ENCODE measurements around the gene RNGTT. TPM values are rescaled to one million over a fixed set of nuclear protein-coding genes. Genes with fewer than 3 reads are reported as not detected.

The RNGTT gene
- total and polyA plus RNA-seq, 8 donors, result 1.7 to 6.1 (median 2.9) TPM

DNA sequence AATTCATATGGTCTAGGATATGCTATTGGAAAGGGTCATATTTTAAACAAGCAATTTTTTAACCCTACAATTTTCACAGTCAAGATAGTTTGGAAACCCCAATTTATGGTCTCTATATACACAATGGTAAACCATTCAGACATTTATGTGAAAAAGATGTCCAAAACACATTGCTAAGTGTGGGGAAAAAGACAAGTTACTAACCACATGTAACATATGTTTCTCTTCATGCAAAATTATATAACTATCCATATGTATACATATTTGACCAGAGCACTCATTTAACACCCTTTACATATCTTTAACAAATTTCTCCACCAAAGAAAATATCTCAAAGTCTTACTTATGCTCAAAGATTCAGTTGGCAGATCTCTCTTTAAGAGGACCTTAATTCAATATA, 110.6 kb downstream of the RNGTT start:
- Histone ChIP-seq H3K4me3 (no peak overlapping the region), H3K4me1 (no peaks in the 10 kb centered on the region), H3K27me3 (no peaks in the 10 kb centered on the region), H3K9me3 (no peaks in the 10 kb centered on the region), H3K27ac (no peak overlapping the region), H3K36me3 (no peaks in the 10 kb centered on the region)
- intact Hi-C loops (cut with DNase I), result no loop called here
- ATAC-seq, result no peak
- DNase-seq, result no peak
- TF ChIP-seq, protein P1, sequence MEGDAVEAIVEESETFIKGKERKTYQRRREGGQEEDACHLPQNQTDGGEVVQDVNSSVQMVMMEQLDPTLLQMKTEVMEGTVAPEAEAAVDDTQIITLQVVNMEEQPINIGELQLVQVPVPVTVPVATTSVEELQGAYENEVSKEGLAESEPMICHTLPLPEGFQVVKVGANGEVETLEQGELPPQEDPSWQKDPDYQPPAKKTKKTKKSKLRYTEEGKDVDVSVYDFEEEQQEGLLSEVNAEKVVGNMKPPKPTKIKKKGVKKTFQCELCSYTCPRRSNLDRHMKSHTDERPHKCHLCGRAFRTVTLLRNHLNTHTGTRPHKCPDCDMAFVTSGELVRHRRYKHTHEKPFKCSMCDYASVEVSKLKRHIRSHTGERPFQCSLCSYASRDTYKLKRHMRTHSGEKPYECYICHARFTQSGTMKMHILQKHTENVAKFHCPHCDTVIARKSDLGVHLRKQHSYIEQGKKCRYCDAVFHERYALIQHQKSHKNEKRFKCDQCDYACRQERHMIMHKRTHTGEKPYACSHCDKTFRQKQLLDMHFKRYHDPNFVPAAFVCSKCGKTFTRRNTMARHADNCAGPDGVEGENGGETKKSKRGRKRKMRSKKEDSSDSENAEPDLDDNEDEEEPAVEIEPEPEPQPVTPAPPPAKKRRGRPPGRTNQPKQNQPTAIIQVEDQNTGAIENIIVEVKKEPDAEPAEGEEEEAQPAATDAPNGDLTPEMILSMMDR (IDR thresholded peaks at IDR 0.05), result no peak
- no peak for FAIRE-seq

DNA sequence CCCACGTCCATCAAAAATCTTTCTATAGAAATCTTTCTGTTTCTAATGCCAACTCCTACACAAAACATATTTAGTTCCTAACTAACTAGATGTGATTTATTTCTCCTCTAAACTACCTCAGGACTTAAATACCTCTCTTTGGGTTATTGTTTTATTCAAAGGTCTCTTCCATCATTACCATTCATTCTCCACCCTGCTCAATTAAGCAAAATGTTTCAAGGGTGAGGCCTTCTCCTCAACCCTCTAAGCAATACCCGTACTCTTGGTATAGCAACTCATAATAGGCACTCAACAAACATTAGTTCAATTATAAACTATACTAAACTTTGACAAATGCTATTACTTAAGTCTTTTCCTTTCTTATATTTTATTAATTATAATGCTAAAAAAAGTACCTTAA, 111.4 kb downstream of the RNGTT start:
- no peaks in the 10 kb centered on the region for H3K4me1 ChIP-seq
- no peak for FAIRE-seq
- no peaks in the 10 kb centered on the region for H3K27me3 ChIP-seq
- ATAC-seq, result no peak
- no peaks in the 10 kb centered on the region for H3K9me3 ChIP-seq
- TF ChIP-seq, protein P1 (IDR thresholded peaks at IDR 0.05), result no peak
- no peak overlapping the region for H3K27ac ChIP-seq
- H3K36me3 ChIP-seq, result no peaks in the 10 kb centered on the region
- DNase-seq, result no peak
- 91 to 95% methylated on average over 2 of the region's 2 CpGs for WGBS, 2 donors
- no peak overlapping the region for H3K4me3 ChIP-seq
- intact Hi-C loops (cut with DNase I), result no loop called here

DNA sequence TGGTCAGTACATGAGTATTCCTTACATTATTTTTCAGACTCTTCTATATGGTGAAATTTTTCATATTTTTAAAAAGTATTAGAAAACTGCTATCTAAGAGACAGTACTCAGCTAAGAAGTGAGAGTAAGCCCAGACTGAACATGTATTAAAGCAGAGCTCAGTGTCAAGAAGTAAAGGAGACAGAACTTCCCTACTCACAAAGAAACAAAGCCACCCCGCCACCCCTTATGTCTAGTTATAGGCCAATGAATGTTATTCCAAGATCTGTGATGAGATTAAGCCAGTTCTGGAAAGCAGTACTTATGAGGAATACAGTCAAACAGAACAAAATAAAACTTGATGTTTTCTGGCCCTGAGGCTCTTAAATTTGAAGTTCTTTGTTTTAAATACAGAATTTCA, 114.5 kb downstream of the RNGTT start:
- DNase-seq (no peak), FAIRE-seq (no peak), ATAC-seq (no peak)
- no peaks in the 10 kb centered on the region for H3K36me3 ChIP-seq
- intact Hi-C loops (cut with DNase I), result no loop called here
- no peaks in the 10 kb centered on the region for H3K9me3 ChIP-seq
- no peak overlapping the region for H3K27ac ChIP-seq
- no peaks in the 10 kb centered on the region for H3K27me3 ChIP-seq
- TF ChIP-seq, protein P1 (IDR thresholded peaks at IDR 0.05), result no peak
- no peaks in the 10 kb centered on the region for H3K4me1 ChIP-seq
- no peak overlapping the region for H3K4me3 ChIP-seq
- 94 to 98% methylated on average over 1 of the region's 1 CpG for WGBS, 2 donors

DNA sequence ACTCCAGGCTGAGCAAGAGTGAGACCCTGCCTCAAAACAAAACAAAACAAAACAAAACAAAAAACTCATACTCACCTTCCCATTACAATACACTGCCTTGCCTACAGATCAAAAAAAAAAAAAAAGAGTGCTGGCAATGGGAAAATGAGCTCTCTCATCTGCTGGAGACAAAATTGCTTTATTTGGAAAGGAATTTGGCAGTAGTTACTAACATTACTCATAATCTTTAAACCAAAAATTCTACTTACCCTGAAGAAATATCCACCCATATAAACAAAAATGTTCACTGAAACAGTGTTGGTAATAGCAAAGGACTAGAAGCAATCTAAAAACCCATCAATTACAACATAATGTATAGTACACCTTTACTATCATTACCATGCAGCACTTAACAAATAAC, 120.4 kb downstream of the RNGTT start:
- no peak overlapping the region for H3K27ac ChIP-seq

DNA sequence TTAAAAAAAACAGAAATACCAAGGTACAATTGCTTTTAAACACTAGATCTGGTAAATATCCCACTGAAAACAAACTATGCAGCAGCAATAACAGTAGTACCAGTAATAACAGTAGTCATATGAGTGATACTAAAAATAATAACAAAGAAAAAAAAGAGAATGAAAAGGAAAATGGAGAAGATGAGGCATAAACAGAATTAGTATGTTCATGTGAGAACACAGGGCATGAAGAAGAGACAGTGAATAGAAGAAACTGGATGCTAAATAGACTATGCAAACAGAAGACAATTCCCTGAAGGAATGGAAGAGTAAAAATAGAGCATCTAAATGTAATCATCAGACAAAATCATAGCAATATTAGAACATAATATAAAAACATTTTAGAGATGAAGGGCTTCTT, 121.1 kb downstream of the RNGTT start:
- no peaks in the 10 kb centered on the region for H3K9me3 ChIP-seq
- TF ChIP-seq, protein P1 (IDR thresholded peaks at IDR 0.05), result no peak
- H3K27me3 ChIP-seq, result no peaks in the 10 kb centered on the region
- no peaks in the 10 kb centered on the region for H3K36me3 ChIP-seq
- H3K4me1 ChIP-seq, result peaks cover 0 to 20% (median 9%) of the 10 kb centered on the region in 3 donors
- no peak overlapping the region for H3K4me3 ChIP-seq
- ATAC-seq (no peak), DNase-seq (no peak), FAIRE-seq (no peak)
- H3K27ac ChIP-seq, result no peak overlapping the region
- intact Hi-C loops (cut with DNase I), result no loop called here

More for the DNA sequence above, 120.4 kb downstream of the RNGTT start:
- Histone ChIP-seq H3K4me1 (peaks cover 0 to 20% (median 9%) of the 10 kb centered on the region in 3 donors), H3K4me3 (no peak overlapping the region), H3K27me3 (no peaks in the 10 kb centered on the region), H3K9me3 (no peaks in the 10 kb centered on the region), H3K36me3 (no peaks in the 10 kb centered on the region)
- FAIRE-seq (no peak), DNase-seq (no peak), ATAC-seq (peak in 1 of 4 donors; percentile 25)
- intact Hi-C loops (cut with DNase I), result no loop called here
- TF ChIP-seq, protein P1 (IDR thresholded peaks at IDR 0.05), result no peak

Measured in pancreas (tissue), 10 donors.